GM21390 (cell line): ENCODE results near the gene ACTN4.

Source experiments
- ATAC-seq: cut with Tn5 transposase; IDR thresholded peaks from one replicate; pipeline ENCODE4 v1.9.1; 2021; ENCODE audit not compliant: unreplicated experiment

The ACTN4 gene

DNA sequence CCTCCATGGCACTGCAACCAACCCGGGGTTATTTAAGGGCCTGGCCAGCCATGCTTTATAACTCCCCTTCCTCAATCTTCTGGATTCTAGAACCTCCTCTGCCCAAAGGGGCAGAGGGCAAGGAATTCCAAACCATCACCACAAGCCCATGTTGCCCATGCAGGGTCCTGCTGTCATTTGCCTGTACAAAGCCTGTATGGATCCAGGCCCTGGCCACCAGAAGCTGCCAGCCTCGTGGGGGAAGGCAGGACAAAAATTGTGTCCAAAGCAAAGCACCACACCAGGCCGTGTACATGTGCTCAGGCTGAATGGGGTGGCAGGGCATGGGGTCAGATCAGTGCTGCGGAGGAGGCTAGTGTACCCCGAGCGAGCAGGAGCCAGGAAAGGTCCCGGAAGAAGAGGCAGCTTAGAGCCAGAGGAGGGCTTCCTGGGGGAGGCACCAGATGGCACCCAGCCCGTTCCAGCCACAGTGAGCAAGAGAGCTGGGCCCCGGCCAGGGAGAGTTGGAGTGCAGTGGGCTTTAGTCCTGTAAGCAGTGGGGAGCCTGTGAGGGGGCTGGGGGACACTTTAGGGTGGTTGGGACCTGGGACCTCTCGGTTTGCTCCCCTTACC is 61.1 kb downstream of the ACTN4 start:
- no peak for ATAC-seq

DNA sequence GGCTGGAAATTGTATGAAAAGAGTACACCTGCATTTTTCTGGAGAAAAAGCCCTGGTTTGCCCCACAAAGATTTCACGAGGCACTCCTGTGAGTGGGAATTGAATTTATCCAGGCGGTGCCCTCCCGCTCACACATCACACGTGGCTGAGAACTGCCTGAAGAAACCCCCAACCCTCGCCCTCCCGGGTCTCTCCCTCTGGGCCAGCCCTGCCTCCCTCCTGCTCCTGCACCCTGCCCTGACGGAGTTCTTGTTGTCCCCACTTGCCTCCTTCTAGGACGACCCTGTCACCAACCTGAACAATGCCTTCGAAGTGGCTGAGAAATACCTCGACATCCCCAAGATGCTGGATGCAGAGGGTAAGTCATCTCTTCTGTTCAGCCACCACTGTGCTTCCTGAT is 61.7 kb downstream of the ACTN4 start:
- no peak for ATAC-seq

DNA sequence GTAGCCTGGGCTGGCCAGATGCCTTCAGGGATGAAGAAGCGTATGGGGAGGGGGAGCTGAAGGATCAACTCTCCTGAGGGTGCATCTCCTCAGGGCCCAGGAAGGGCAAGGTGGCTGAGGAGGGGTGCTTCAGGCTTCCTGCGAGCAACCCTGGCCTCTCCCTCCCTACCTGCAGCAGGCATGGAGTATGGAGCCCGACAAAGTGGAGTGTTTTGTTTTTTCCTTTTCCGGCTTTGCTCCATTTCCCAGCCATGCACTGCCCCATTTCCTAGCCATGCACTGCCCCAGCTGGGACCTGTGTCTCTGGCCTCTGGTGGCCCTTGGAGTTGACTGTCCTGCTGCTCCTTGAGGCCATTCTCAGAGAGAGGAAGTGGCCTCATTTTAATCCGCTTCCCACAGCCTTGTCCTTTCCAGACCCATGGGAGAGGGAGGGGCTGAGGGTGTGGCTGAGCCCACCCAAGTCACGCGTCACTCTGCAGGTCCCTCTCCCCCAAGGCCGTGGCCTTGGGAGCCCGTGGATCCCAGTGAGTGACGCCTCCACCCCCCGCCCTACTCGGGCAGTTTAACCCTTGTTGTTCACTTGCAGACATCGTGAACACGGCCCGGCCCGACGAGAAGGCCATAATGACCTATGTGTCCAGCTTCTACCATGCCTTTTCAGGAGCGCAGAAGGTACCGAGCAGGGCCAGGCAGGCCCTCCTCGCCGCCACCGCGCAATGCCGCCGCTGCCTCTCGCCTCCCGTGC is 62.4 kb downstream of the ACTN4 start:
- no peak for ATAC-seq

DNA sequence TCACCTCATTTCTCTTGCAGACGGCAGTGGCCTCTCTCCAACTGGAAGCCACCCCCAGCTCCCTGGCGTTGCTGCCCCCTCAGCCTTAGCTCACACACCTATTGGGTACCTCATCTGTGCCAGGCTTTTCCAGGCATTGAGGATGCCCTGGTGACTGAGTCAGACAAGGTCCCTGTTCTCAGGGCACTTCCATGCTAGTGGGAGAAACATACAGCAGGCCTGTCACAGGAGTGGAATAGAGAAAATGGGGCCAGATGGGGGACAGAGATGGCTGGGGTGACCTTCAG is 62.9 kb downstream of the ACTN4 start:
- no peak for ATAC-seq

DNA sequence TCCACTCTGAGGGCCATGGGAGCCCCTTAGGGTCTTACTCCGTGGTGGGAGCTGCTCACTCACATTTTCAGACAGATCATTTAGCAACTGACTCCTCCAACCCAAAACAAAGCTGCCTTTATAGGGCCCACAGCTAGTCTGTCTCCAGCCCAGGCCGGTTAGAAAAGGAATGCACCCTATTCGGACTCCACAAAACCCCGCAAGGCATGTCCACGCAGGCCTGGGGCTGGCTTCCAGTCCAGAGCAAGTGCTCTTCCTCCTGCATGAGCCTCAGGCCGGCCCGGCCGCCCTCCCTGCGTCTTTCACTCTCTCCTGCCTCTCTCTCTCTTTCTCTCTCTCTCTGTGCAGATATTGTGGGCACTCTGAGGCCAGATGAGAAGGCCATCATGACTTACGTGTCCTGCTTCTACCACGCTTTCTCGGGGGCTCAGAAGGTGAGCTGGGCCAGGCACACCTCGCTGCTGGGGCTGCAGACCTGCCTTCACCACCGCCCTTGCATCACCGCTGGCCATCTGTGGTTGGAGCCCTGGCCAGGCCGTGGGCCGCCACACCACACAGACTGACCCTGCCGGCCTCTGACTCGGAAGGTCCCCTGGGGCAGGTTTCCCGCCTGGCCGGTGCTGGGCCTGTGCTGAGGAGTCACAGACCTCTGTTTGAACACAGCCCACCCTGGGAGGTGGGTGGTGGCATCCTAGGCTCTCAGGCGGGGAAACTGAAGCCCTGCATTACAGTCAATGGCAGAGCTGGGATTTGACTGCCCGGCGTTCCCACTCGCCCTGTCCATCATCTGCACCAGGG is 63.7 kb downstream of the ACTN4 start:
- no peak for ATAC-seq

DNA sequence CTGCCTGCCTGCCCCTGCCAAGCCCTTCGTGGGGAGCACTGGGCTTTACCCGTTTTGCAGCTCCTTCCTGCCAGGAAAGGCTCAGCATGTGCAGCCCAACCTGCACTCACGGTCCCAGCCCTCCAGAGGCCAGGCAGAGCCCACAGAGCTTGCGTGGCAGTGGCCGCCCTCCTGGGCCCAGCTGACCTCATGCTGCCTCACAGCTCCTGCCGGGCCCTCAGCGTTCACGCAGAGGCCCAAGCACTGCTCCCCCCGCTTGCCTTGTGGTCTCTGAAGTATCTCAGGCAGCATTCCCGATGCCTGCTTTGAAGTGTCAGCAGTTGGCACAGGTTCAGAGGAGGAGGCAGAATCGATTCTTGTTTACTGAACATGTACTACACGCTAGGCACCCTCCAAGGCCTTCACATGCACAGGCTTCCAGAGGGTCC is 64.3 kb downstream of the ACTN4 start:
- no peak for ATAC-seq

DNA sequence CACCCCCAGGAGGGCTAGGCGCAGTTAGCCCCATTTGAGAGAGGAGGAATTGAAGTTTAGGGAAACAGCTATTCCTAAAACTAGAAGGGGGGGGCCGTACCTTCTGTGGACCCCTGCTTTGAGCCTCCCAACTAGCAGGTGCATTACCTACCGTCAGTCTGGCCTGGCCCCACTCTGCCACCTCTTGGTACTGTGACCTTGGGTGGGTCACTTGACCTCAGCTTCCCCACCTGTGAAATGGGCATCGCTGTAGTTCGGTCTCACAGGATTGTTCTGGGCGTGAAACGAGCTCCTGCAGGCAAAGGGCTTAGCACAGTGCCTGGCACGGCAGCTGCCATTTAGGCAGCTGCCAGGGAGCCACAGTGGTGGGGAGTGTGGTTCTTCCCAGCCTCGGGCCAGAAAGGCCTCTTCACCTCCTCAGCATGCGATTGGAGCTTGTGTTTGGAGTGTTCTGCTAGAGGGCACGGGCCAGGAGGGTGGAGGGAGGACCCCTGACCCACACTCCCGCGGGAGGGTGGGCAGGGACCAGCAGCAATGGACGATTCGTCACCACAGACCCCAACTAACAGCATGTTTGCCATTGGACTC is 64.8 kb downstream of the ACTN4 start:
- no peak for ATAC-seq

DNA sequence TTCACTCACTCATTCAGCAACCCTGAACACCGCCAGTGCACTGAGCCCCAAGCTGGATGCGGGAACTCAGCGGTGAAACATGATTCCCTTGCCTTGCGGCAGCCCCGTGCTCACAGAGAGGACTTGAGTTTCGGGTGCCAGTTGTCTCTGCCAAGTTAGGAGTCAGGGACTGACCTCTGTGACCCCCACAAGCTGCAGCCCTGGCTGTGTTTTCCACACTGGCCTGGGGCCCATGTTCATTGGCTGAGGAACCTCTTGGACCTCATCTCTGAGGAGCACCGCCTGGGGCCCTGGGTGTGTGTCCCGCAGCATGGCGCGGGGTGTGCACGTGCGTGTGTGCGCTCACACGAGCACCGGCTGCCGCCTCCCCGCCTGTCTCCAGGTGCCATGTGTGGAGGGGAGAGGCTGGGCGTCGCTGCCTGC is 65.8 kb downstream of the ACTN4 start:
- ATAC-seq, result no peak

DNA sequence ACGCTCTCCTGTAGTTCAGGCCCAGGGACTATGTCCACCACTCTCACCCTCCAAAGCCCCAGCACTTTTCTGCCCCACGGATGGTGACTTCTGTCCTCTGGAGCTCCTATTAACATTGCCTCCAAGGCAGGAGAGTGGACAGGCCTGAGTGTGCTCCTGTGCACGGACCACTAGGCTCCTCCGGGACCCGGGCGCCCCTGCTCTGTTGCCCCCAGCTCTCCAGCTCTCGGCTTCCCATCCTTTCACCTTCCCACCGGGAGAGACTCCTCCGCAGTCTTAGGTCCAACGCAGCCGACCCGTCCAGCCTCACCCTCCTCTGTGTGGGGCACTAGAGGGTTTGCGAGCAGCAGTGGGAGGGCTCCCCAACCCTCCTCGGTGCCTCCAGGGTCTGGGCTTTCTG is 66.4 kb downstream of the ACTN4 start:
- no peak for ATAC-seq

DNA sequence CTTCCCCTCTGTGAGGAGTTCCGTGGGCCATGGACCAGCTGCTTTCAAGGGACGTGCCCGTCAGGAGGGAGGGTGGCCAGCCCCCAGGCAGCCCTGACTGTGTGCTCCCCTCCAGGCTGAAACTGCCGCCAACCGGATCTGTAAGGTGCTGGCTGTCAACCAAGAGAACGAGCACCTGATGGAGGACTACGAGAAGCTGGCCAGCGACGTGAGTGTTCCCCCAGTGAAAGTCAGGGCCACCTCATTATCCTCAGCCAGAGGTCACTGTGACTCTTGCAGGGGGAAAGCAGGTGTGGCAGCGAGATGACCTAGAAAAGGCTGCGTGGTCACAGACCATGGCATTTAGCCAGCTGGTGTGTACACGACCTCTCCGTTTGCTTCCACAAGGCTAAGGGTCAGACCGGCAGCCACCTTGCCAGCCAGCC is 66.9 kb downstream of the ACTN4 start:
- no peak for ATAC-seq

DNA sequence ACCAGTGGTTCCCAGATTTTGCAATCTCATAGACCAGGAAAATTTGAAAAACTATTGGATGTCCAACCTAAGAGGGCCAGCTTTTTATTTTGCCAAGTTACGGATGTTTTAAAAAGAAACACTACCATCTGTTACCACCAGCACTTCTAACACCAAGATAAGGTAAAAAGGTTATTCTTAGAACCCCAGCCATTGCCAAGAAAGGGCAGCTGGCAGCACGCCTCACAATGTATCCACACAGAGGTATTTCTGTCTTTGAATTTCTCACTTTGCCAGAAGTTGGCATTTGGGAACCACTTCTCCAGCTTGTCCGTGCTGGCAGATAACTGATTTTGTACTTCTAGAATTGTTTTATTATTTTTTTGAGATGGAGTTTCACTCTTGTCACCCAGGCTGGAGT is 68.1 kb downstream of the ACTN4 start:
- no peak for ATAC-seq

DNA sequence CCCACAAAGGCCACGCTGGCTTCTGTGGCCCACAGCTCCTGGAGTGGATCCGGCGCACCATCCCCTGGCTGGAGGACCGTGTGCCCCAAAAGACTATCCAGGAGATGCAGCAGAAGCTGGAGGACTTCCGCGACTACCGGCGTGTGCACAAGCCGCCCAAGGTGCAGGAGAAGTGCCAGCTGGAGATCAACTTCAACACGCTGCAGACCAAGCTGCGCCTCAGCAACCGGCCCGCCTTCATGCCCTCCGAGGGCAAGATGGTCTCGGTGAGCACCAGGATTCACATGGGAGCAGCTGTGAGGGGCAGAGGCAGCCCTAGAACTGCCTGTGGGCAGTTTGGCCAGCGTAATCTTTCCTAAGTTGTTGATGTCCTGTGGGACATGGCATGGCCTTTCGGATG is 69.6 kb downstream of the ACTN4 start:
- ATAC-seq, result no peak

DNA sequence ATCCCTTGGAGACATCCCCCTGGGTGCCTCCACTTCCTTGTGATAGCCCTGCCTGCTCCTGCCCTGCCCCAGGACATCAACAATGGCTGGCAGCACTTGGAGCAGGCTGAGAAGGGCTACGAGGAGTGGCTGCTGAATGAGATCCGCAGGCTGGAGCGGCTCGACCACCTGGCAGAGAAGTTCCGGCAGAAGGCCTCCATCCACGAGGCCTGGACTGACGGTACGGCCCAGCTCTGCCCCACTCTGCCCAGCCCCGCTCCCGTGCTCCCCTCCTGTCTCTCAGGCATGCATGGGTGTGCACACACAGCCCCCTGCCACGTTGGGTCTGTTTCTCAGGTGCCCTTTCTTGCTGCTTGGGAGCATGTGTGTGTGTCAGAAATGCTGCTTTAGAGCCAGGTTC is 70.4 kb downstream of the ACTN4 start:
- ATAC-seq, result no peak

DNA sequence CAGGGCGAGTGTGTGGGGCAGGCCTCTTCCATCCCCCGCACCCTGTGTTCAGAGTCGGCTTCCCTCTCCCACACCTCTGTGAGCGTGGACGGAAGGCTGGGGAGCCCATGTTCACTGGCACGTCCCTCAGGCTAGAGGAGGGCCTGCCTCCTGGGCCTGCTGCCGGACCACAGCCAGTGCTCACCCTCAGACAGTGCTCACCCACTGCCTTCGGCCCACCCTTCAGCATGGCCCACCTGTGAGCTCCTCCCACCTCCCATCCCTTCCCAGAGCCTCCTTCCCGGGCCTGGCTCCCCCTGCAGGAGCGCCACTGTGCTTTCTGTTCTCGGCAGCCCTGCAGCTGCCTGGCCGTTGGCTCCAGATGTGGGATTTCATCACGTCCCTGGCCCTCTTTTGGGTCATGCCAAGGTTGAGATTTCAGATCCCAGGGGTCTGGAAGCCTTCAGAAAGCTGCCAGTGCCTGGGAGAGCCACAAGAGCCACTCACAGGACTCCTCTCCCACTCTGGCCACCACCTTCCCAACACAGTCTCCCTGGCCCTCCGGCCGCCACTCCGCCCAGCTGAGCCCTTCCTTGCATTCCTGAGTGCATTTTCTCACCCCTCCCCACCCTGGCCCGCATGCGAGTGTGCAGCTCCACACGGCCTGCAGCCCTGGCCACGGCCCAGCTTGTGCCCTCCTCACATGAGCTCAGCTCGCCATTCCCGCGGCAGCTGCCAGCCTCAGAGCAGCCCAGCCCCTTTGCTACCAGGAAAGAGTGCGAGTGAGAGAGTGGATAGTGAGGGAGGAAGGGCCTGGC is 71.5 kb downstream of the ACTN4 start:
- ATAC-seq, result no peak

DNA sequence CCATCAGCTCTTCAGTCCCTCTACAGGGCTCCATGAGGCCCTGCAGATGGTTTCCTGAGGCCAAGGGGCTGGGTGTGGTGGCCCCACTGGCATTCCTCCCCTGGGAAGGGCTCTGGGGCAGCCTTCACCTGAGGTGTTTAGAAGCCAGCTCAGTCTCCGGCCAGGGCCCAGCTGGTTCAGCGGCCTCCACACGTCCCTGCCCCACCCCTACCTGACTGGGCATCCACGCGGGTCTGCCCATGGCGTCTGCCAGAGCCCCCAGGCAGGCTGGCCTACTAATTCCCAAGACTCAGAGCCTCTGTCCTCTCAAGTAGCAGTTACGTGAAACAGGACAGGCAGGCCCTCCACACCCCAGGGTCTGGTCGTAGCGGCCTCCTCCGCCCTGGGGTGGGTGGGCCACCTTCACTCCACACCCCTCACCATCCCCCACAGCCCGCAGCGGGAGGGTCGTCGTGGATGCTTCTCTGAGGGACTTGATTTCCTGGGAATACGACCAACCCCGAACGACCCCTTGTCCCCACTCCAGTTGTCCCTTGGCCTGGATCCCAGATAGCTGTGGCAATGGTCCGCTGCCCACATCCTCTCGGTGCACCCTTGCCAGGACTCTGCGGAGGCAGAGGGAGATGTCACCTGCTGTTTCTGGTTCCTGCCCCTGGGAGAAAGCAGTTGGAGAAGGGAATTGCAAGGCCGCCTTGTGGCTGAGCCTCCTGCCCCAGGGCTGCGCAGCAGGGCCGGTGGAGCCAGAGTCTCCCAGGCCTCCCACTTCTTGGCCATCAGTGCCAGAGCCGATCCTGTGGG is 72.5 kb downstream of the ACTN4 start:
- no peak for ATAC-seq

DNA sequence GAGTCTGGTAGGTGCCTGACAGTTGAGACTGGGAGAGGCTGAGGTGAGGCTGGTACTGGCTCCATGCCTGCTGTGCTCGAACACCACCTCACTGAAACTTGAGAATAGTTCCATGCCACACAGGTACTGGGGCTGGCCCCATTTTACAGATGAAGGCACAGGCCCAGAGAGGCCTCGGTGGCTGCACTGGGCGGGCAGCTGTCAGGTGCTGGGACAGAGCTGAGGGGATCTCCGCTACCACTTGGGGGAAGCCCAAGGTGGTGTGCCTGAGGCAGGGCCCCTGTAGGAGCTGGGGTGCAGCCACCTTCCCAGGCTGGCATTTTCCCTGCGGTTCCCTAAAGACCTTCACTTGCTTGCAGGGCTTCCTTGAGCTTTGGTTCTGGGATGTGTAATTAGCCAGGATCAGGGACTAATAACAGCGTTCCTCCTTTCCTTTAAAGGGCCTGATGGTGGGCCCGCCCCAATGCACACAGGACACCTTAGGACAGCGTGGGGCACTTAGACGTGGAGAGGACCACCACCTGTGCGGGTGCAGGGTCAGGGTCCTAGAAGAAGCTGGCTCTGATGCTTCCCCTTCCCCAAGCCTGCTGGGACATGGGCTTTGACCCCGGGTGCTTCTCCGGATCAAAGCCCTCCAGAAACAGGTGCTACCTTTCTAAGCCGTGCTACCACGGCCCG is 73.2 kb downstream of the ACTN4 start:
- ATAC-seq, result no peak

DNA sequence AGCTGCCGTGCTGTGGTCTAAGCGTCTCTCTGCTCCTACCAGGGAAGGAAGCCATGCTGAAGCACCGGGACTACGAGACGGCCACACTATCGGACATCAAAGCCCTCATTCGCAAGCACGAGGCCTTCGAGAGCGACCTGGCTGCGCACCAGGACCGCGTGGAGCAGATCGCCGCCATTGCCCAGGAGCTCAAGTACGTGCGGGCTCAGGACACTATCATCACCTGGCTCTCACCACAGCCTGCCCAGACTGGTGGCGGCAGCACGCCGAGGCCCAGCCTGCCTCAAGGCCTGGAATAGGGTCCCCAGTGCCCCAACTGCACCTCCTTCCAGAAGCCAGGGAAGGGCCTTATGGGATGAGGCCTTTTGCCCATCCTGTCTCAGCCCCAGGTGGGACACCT is 74.0 kb downstream of the ACTN4 start:
- no peak for ATAC-seq

DNA sequence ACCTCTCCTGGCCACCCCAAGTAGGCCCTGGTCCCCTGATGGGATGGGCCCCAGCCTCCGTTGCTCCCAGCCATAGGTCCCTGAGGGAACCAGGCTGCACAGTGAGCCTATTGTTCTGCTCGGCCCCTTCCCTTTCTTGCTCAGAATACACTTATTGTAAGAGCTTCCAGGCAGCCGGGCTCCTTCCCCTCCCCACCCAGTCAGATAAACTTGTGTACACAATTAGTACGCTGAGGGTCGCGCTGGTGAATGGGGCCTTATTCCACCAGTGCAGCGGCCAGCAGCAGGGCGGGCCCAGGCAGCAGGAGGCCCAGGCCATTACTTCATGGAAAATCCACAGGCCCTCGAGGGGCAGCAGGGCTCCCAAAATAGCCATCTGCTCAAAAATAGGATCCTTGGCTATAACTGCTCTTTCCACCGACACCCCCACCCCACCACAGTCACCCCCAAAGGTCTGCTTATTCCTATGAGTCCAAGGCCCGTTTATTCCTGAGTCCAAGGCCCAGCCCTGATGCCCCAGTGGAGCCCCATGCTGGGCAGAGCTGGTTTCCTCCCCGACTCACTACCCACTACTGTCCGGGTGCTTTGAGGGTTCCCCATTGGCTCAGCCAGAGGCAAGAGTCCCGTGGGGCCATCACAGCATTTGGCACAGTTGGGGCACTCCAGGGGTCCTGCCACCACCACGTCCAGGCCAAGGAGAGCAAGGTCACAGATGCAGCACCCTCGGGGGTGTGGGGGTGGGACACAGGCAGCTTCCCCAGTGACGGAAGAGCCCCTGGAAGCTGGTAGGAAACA is 74.7 kb downstream of the ACTN4 start:
- no peak for ATAC-seq
